Measurements from ENCODE around the gene GPR55.

- TF ChIP-seq EZH2 (IDR thresholded peaks at IDR 0.05; ENCODE audit: low read depth) (no peak), CTCF (conservative IDR thresholded peaks at IDR 0.05) (no peak)
Observed at GRCh38 chr2:230868161-230868946, 56.7 kb downstream of the GPR55 start.

Data from PC-9 (cell line).